AG08395 (cell line): ENCODE measurements around the gene MMP3.
"Not testable (repeated sequence)": the region's sequence is repeated elsewhere in the genome, so short reads cannot be mapped to it uniquely, and the experiment has no call there.

ENCODE experiments used
- DNase-seq: peaks from one replicate; pipeline ENCODE4 v3.0.0; 2012; ENCODE audit warnings: mixed read lengths, low spot score

Gene MMP3

DNA sequence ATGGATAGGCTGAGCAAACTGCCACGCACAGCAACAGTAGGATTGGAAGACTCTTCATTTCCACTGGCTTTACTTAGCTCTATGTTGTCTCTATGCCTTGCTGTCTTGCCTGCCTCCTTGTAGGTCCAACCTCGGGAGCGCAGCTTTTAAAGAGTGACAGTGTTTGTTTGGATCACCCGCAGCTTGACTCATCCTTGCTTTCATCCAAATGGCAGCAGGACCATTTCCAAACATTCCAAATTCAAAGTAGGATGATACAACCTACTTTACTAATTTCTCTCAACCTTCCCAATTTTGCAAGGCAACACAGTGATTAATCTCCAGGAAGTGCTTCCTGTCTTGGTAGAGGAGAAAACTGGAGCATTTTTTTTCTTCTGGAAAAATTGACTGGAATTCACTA, at the start of gene MMP3:
TSS of gene MMP3 (minus strand) at position 121 of the 400 bp plus-strand sequence. CDS start at position 58, 63 bp downstream.
- DNase-seq = peak; percentile 72

DNA sequence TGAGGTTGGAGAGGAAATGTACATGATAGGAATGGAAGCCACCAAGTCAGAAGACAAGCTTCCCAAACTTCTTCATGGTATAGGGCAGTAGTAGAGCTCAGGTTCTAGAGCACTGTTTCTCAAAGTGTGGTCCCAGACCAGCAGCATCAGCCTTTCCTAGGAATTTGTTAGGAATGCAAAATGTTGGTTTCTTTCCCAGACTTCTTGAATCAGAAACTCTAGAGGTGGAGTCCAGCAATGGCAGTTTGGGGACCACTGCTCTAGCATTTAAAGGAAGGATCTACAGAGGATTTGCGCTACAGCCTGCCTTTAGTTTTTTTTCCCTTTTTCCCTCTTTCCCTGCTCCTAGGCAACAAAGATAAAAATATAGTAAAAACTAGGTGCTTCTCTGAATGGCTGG, 48.3 kb upstream of the MMP3 start:
- DNase-seq = peak; percentile 51

- DNase-seq = peak; percentile 25
Observed at GRCh38 chr11:102886999-102887398, 43.6 kb upstream of the MMP3 start.

GRCh38 chr11:102883141-102883540, 39.7 kb upstream of the MMP3 start:
- DNase-seq = peak; percentile 17

GRCh38 chr11:102882389-102883024, 39.1 kb upstream of the MMP3 start:
- peak; percentile 79 for DNase-seq

DNA sequence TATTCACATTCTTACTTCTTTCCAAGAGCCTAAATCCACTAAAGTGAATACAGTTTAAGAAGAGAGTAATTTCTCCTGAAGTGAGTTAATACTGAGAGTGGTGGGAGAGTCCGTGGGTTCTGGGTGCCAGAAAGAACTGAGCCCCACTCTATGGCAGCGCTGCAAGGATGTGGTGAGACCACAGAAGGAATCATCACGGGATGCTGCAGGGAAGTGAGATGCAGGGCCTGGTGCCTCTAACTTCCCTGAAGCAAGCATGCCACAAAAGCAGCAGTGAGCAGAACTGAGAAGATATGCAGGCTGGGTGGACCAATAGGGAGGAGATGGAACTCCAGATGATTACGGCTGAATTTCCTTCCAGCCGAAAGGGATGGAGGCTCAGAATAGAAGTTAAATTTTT, 36.4 kb upstream of the MMP3 start:
- DNase-seq = no peak

- no peak for DNase-seq
Observed at GRCh38 chr11:102878595-102878994, 35.2 kb upstream of the MMP3 start.

GRCh38 chr11:102874852-102875251, 31.4 kb upstream of the MMP3 start, which contains the start of gene MMP12:
Gene MMP12, minus strand, starts transcription at chr11:102874982. Its CDS starts 45 bp downstream, at chr11:102874937.
- DNase-seq = no peak

- DNase-seq = not testable (repeated sequence)
Observed at GRCh38 chr11:102869354-102869964, 26.1 kb upstream of the MMP3 start.

- peak; percentile 37 for DNase-seq
Observed at GRCh38 chr11:102868339-102868738, 24.9 kb upstream of the MMP3 start.

GRCh38 chr11:102864724-102865123, 21.3 kb upstream of the MMP3 start:
- DNase-seq = no peak

- no peak for DNase-seq
Observed at GRCh38 chr11:102853956-102854355, 10.5 kb upstream of the MMP3 start.

DNA sequence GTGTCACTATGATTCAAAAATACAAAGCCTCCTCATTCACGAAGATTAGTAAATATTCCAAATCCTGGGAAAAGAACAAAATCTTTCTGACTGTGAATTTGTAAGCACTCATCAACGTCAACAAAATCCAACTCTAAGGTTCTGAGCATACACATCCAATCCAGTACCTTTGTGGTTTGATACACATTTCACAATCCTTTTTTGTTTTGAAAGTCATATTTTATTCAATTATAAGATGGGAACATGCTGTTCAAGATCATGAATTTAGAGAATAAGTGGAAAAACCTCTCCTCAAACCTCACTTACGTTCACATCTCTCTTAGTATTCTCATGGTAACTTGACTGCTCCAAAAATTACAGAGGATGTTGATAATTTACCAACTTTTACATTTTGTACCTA, 9.6 kb upstream of the MMP3 start:
- DNase-seq = no peak

GRCh38 chr11:102850973-102851745, 7.8 kb upstream of the MMP3 start:
- peak; percentile 93 for DNase-seq

DNA sequence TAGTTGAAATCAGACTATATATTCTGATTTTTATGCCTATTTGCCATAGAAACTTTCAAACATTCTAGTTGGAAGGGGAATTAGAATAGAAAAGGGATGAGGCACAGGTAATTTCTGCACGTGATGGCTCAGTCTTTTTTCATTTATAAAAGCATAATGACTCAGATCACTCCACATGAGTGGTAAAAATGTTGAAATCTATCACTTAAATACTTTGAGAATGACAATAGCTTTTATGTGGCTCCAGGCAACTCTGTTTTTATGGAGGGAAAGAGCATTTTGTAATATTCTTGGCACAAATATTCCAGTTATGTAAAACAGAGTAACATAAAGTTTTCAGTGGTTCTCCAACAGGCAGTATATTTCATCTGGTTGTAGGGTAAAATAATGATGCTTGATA, 5.9 kb upstream of the MMP3 start:
- DNase-seq = peak; percentile 49

GRCh38 chr11:102846292-102846691, 2.9 kb upstream of the MMP3 start:
- no peak for DNase-seq

- no peak for DNase-seq
Observed at GRCh38 chr11:102842930-102843329, 479 bp downstream of the MMP3 start.

- no peak for DNase-seq
Observed at GRCh38 chr11:102840018-102840417, 3.4 kb downstream of the MMP3 start.

GRCh38 chr11:102837646-102838045, 5.8 kb downstream of the MMP3 start:
- DNase-seq = no peak

DNA sequence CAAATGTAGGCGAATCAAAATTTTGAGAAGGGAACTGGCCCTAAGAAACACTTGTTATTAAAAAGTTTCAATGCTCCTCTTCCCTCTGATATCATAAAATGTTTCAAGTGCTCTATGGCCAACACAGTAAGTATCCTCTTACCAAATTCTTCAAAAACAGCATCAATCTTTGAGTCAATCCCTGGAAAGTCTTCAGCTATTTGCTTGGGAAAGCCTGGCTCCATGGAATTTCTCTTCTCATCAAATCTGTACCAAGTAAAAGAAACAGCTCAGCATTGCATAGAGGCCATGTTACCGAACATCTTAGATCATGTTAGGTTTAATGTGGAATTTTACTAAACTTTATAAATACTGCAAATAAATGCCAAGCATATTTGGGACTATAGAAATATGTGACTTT, 6.3 kb downstream of the MMP3 start:
- DNase-seq = peak; percentile 6

DNA sequence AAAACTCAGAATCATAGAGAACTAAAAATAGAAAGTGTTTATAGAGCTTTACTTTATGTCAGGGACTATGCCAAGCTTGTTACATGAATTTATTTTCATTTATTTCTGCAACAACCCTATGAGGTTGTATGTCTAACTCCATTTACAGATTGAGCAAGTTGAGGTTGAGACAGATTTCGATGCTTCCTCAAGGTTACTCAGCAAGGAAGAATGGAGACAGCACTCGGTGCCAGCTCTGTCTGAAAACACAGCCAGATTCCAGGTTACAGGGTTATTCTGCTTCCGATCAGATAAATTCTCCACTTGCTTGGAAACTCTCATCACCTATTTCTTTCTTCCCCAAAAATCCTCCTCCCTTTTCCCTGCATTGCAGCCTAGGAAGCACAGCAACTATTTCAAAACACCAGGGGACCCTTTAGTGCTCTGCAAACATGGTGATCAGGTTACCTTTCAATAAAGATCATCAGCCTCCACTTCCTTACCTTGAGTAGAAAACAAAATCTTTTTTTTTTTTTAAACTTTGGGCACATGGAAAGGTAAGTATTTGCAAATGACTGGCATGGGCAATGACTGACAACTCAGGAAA, 7.0 kb downstream of the MMP3 start:
- DNase-seq = peak; percentile 60

DNA sequence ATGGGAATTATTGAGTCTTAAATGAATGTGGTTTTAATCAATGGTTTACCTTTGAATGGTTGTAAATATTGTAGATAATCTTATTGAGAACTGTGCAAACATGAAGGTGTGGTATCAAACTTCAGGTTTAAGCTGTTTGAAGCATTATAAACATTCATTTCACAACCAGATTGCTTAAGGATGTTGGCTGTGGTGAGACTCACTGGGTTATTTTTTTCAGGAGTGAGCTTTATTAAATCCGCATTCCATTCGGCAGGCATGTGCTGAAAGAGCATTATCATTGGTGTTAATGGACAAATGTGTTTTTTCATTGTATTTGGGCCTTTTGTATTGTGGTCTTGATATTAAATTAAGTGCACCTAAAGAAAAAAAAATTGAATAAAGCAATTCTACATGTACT, 9.7 kb downstream of the MMP3 start:
- DNase-seq = peak; percentile 18

DNA sequence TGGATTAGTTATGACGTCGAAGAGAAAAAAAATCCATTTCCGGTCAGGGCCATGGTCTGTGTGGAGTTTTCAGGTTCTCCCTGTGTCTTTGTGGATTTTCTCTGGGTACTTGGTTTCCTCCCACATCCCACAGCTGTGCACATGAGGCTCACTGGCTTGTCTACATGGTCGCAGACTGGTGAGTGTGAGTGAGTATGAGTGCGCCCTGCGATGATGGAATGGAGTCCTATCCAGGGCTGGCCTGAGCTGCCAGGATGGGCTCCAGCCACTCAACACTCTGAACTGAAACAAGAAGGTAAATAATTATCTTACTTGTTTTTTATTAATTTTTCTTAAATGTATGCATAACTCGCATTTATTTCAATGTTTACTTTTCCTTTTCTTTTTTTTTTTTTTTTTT, 10.8 kb downstream of the MMP3 start:
- no peak for DNase-seq
